ENCODE data around the gene NFE2L1. TPM values are rescaled to one million over a fixed set of nuclear protein-coding genes. Genes with fewer than 3 reads are reported as not detected.

The NFE2L1 gene
- total and polyA plus RNA-seq, 9 of the 15 experiments (the other 6 are each of a cell fraction or from before 2014, with no cell fraction given): 2.0 to 68.6 (median 39.7) TPM

DNA sequence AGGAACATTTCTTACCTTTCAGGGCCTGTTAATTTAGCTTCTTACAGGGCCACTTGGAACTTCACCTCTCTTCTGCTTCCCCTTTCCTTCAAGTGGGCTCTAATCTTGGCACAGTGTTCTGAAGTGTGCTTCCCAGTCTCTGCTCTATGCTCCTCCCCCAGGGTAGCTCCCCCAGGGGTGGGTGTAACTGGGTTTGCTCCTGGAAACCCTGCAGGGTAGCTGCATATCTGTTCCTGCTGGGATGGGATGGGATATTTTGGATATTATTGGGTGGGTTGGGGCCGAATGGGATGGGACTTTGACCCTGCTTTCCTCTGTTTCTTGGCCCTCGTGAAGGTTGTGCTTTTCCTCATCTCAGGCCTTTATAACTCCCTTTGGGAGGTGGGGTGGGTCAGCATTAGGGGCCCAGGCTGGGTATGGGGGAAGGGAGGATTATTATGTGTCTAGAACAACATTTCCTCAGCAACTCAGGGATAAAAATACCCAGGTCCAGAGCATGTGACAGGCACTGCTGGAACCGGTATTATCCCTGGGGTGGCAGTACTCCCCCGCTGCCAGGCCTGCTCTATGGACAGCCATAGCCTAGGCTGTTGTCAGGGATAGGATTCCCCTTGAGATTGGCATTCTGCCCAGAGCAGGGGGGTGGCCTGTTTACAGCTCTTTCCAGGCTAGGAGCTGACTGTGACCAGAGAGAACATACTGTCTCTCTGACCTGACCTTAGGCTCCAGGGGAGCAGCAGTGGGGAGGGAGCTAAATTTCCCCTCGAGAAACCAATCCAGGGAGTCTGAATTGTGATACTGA, 5.0 kb downstream of the NFE2L1 start:
- H3K27me3 ChIP-seq (ENCODE audit: control insufficient read depth in 2 of 2, insufficient read depth in 2 of 2, low read length in 2 of 2): no peaks in the 10 kb centered on the region
- H3K4me2 ChIP-seq (ENCODE audit: insufficient read depth, low read length): peak overlapping the region; percentile 53
- POLR2A ChIA-PET: interaction anchor here (0.6 to 1.3 kb wide), 5 partner anchors 9 to 71 kb away, joined by 3 to 4 read pairs (median 3); no protein-coding TSS in a partner anchor
- peak in 3 of 4 experiments; percentile 20 to 57 (median 32) for DNase-seq (ENCODE audit: extremely low read depth in 1 of 4, low spot score in 3 of 4)
- BruUV-seq (replicated peaks): no TSS peak
- H3K36me3 ChIP-seq (ENCODE audit: control insufficient read depth, insufficient read depth, low read length): peaks cover 73% of the 10 kb centered on the region
- 0 out of 2 replicates have a peak overlapping the region, but pooled peaks have one; percentile 3 for H3K4me3 ChIP-seq
- H3K4me1 ChIP-seq (replicated peaks in 1 of 2; ENCODE audit: control insufficient read depth in 2 of 2, insufficient read depth in 2 of 2, low read length in 2 of 2): peaks cover 54 to 63% of the 10 kb centered on the region in 2 experiments
- CTCF ChIA-PET (ENCODE audit: low intra/inter-chr PET ratio): no interaction called here
- H3K9me1 ChIP-seq (ENCODE audit: control insufficient read depth, insufficient read depth, low read length): peaks cover 17% of the 10 kb centered on the region
- 0 out of 2 replicates have a peak, but pooled peaks have one; percentile 31 for TF ChIP-seq HNRNPUL1 (IDR thresholded peaks at IDR 0.05; ENCODE audit: low read length)
- 0 out of 2 replicates have a peak, but pooled peaks have one; percentile 14 for TF ChIP-seq ZBTB7A (IDR thresholded peaks at IDR 0.05; ENCODE audit: borderline replicate concordance, control insufficient read depth, low read depth, low read length)
- TF ChIP-seq EWSR1 (IDR thresholded peaks at IDR 0.05; ENCODE audit: borderline replicate concordance, low read depth, partially characterized antibody): no peak
- TF ChIP-seq NFIC (IDR thresholded peaks at IDR 0.05): peak; percentile 77
- no peak for TF ChIP-seq SP1 (CRISPR knock-in tag; IDR thresholded peaks at IDR 0.05)
- TF ChIP-seq ZNF77 (CRISPR knock-in tag; IDR thresholded peaks at IDR 0.05): no peak
- TF ChIP-seq, protein P1, sequence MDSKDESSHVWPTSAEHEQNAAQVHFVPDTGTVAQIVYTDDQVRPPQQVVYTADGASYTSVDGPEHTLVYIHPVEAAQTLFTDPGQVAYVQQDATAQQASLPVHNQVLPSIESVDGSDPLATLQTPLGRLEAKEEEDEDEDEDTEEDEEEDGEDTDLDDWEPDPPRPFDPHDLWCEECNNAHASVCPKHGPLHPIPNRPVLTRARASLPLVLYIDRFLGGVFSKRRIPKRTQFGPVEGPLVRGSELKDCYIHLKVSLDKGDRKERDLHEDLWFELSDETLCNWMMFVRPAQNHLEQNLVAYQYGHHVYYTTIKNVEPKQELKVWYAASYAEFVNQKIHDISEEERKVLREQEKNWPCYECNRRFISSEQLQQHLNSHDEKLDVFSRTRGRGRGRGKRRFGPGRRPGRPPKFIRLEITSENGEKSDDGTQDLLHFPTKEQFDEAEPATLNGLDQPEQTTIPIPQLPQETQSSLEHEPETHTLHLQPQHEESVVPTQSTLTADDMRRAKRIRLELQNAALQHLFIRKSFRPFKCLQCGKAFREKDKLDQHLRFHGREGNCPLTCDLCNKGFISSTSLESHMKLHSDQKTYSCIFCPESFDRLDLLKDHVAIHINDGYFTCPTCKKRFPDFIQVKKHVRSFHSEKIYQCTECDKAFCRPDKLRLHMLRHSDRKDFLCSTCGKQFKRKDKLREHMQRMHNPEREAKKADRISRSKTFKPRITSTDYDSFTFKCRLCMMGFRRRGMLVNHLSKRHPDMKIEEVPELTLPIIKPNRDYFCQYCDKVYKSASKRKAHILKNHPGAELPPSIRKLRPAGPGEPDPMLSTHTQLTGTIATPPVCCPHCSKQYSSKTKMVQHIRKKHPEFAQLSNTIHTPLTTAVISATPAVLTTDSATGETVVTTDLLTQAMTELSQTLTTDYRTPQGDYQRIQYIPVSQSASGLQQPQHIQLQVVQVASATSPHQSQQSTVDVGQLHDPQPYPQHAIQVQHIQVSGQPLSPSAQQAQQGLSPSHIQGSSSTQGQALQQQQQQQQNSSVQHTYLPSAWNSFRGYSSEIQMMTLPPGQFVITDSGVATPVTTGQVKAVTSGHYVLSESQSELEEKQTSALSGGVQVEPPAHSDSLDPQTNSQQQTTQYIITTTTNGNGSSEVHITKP (IDR thresholded peaks at IDR 0.05; ENCODE audit: partially characterized antibody): peak; percentile 79
- TF ChIP-seq MAZ (CRISPR knock-in tag; conservative IDR thresholded peaks at IDR 0.05 in 1 of 2, IDR thresholded peaks at IDR 0.05 in 1 of 2): 0 out of 4 replicates have a peak, but pooled peaks of 1 of the 2 experiments have one; percentile 13
- H4K20me1 ChIP-seq (replicated peaks; ENCODE audit: control insufficient read depth, insufficient read depth, low read length): peaks cover 34% of the 10 kb centered on the region
- no peak for ATAC-seq
- peak overlapping the region; percentile 22 to 23; a peak in 3 of 4 replicates for H3K9ac ChIP-seq (ENCODE audit: insufficient read depth in 1 of 2, low read depth in 2 of 2, low read length in 2 of 2)
- H3K9me3 ChIP-seq (replicated peaks; ENCODE audit: control insufficient read depth, insufficient read depth, low read depth, low read length): no peaks in the 10 kb centered on the region
- peak overlapping the region; percentile 17; the same call in 1 of the 3 replicates for H3K27ac ChIP-seq (ENCODE audit: extremely low read depth, low read depth, low read length)
- in situ Hi-C loops (cut with MboI): no loop called here
- 40% methylated on average over 5 of the region's 5 CpGs for WGBS (ENCODE audit: insufficient coverage, low coverage, missing lambda C conversion rate)
- intact Hi-C loops (cut with micrococcal nuclease): no loop called here
- peak; percentile 58 for FAIRE-seq
- H2AFZ ChIP-seq (ENCODE audit: low read depth, low read length): no peak overlapping the region
- H3K79me2 ChIP-seq (ENCODE audit: control insufficient read depth, insufficient read depth, low read length): peaks cover 85% of the 10 kb centered on the region
